GM06990 (cell line): Measurements from ENCODE around the gene ZSWIM1.
"Not testable (repeated sequence)": the region's sequence is repeated elsewhere in the genome, so short reads cannot be mapped to it uniquely, and the experiment has no call there.

Source experiments
- DNase-seq: peaks from one replicate; pipeline ENCODE4 v3.0.0-alpha.2; 2011; ENCODE audit not compliant: insufficient read length; ENCODE audit errors: extremely low read depth
- H3K27me3 ChIP-seq: replicated peaks from 2 replicates; pipeline ENCODE4 v1.6.0; 2011; ENCODE audit warnings: low read length; ENCODE audit not compliant: control insufficient read depth, insufficient read depth
- H3K36me3 ChIP-seq: 2 replicates; pipeline ENCODE4 v1.5.1; 2011; ENCODE audit warnings: low read length; ENCODE audit not compliant: control insufficient read depth, insufficient read depth
- H3K4me3 ChIP-seq: replicated peaks from 2 replicates; pipeline ENCODE4 v1.5.1; 2011; ENCODE audit warnings: low read depth, mild to moderate bottlenecking, control low read depth, low read length
- CTCF ChIP-seq: IDR thresholded peaks from 2 replicates; pipeline ENCODE4 v1.5.1; 2011; ENCODE audit warnings: low read length, control low read depth, mild to moderate bottlenecking, inconsistent platforms; ENCODE audit not compliant: insufficient read depth, poor library complexity, severe bottlenecking

The ZSWIM1 gene

DNA sequence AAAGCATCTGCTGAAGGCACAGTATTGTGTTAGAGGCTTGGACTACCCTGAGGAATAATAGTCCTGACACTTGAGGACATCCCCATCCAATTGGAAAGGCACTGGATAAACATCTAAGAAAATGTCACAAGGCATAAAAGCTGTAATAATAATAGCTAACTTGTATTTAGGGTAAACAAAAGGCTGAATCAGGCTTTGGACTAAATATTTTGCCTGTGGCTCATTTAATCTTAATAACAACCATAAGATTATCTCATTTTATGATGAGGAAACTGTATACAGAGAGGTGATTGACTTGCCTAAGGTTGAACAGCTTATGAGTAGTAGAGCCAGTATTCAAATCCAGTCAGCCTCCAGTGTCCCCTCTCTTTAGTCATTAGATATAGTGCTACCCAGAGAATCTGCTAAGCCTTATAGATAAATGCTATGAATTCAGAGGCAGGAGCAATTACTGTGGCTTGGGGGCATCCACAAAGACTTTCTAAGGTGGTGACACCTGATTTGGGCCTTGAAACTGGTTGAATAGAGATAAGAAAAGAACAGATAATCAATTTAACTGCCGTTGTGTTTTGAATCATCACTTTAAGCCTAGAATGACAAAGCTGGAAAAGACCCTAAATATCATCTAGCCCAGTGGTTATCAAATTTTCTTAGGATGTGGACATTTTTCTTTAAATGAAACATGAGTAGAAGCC lies 7.5 kb upstream of the ZSWIM1 start:
- no peak overlapping the region for H3K4me3 ChIP-seq
- DNase-seq: no peak
- no peak for TF ChIP-seq CTCF
- peaks cover 5% of the 10 kb centered on the region for H3K36me3 ChIP-seq
- no peaks in the 10 kb centered on the region for H3K27me3 ChIP-seq

- H3K27me3 ChIP-seq, DNase-seq, H3K4me3 ChIP-seq, H3K36me3 ChIP-seq: not testable (repeated sequence)
These were observed 6.9 kb upstream of the ZSWIM1 start for GRCh38 chr20:45874104-45874481.

GRCh38 chr20:45874576-45874975 lies 6.5 kb upstream of the ZSWIM1 start:
- DNase-seq: no peak
- no peak for TF ChIP-seq CTCF
- Histone ChIP-seq H3K27me3 (no peaks in the 10 kb centered on the region), H3K36me3 (peaks cover 7% of the 10 kb centered on the region), H3K4me3 (no peak overlapping the region)

DNA sequence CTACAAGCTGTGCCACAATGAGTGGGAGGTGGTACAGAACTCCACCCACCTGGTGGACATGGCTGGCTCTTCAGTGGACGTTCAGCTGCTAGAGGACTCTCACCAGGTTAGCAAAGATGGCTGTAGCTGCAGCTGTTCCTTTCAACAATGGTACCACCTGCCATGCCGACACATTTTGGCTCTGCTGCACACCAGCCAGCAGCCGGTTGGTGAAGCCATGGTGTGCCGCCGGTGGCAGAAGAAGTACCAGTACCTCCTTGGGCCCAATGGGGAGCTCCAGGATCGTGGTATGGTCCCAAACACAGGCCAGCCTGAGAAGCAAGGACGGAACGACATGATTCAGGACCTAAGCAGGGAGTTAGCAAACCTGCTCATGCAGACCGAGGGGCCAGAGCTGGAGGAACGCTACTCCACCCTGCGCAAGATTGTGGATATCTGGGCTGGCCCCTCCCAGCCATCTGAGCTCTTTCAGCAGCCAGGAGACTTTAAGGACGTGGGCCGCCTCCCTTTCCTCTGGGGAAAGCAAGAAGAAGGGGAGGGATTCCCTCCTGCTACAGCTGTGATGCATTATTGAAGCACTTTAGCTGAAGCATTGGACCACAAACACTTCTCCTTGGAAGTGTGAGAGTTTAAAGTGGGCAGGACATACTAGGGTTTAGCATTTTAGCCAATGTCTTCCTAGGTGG lies 2.8 kb upstream of the ZSWIM1 start:
- no peaks in the 10 kb centered on the region for H3K27me3 ChIP-seq
- H3K36me3 ChIP-seq: peaks cover 12% of the 10 kb centered on the region
- DNase-seq: no peak
- H3K4me3 ChIP-seq: no peak overlapping the region
- TF ChIP-seq CTCF: no peak

DNA sequence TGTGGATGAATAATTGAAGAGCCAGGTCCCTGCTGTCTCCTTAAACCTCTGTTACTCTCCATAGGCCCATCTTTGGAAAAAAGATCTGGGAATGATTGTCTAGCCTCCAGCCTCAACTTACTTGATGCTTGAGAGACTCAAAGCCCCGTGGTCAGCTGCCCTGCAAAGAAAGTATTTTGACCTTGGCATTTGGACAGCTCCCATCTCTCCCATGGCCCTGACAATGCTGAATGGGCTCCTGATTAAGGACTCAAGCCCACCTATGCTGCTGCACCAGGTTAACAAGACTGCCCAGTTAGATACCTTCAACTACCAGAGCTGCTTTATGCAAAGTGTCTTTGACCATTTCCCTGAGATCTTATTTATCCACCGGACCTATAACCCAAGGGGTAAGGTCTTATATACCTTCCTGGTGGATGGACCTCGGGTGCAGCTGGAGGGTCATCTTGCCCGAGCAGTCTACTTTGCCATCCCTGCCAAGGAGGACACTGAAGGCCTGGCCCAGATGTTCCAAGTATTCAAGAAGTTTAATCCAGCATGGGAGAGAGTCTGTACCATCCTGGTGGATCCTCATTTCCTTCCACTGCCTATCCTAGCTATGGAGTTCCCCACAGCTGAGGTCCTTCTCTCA lies 1.6 kb downstream of the ZSWIM1 start:
- Histone ChIP-seq H3K4me3 (no peak overlapping the region), H3K27me3 (no peaks in the 10 kb centered on the region), H3K36me3 (peaks cover 25% of the 10 kb centered on the region)
- no peak for DNase-seq
- no peak for TF ChIP-seq CTCF

- Histone ChIP-seq H3K27me3 (no peaks in the 10 kb centered on the region), H3K4me3 (no peak overlapping the region), H3K36me3 (peaks cover 21% of the 10 kb centered on the region)
- TF ChIP-seq CTCF: no peak
- DNase-seq: no peak
These were observed 2.1 kb downstream of the ZSWIM1 start for GRCh38 chr20:45883100-45883469.
